ENCODE data around the gene LRRC3.

Gene LRRC3

DNA sequence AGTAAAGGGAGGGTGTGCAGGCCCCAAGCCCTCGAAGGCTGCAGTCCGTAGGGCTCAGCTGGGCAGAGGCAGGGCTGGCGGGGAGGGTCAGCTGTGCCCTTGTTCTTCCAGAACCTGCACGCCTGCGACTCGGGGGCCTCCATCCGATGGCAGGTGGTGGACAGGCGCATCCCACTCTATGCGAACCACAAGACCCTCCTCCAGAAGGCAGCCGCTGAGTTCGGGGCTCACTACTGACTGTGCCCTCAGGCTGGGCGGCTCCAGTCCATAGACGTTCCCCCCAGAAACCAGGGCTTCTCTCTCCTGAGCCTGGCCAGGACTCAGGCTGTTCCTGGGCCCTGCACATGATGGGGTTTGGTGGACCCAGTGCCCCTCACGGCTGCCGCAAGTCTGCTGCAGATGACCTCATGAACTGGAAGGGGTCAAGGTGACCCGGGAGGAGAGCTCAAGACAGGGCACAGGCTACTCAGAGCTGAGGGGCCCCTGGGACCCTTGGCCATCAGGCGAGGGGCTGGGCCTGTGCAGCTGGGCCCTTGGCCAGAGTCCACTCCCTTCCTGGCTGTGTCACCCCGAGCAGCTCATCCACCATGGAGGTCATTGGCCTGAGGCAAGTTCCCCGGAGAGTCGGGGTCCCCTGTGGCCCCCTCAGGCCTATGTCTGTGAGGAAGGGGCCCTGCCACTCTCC lies 13.6 kb upstream of the LRRC3 start:
- H3K4me3 ChIP-seq (ENCODE audit: low read length): no peak overlapping the region
- TF ChIP-seq CTCF (IDR thresholded peaks at IDR 0.05; ENCODE audit: insufficient read depth, low read depth, low read length, missing control alignments): no peak

GRCh38 chr21:44442266-44443125 lies 12.8 kb upstream of the LRRC3 start:
- no peak for DNase-seq (ENCODE audit: low read depth)
- no peak for TF ChIP-seq CTCF (IDR thresholded peaks at IDR 0.05; ENCODE audit: insufficient read depth, low read depth, low read length, missing control alignments)
- no peak overlapping the region for H3K4me3 ChIP-seq (ENCODE audit: low read length)

More for the DNA sequence above, 13.6 kb upstream of the LRRC3 start:
- no peak for DNase-seq (ENCODE audit: low read depth)

DNA sequence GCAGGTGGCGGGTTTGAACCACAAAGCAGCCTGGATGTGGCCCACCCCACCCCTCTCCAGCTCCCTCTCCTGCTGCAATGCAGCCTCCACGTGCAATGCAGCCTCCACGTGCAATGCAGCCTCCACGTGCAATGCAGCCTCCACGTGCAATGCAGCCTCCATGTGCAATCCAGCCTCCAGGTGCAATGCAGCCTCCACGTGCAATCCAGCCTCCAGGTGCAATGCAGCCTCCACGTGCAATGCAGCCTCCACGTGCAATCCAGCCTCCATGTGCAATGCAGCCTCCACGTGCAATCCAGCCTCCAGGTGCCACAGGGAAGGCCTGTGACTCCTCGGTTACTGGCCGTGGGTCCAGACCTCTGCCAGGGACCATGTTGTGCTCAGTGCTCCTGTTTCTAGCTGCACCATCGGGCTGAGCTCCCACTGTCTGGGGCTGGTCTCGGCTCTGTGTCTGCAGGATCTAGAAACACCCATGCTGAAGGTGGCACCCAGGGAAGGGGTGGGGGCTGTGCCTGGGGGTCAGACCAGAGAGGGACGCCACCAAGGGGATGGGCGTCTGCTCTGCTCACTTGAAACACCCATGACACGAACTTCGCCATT lies 11.9 kb upstream of the LRRC3 start:
- no peak for DNase-seq (ENCODE audit: low read depth)
- no peak overlapping the region for H3K4me3 ChIP-seq (ENCODE audit: low read length)
- TF ChIP-seq CTCF (IDR thresholded peaks at IDR 0.05; ENCODE audit: insufficient read depth, low read depth, low read length, missing control alignments): no peak

DNA sequence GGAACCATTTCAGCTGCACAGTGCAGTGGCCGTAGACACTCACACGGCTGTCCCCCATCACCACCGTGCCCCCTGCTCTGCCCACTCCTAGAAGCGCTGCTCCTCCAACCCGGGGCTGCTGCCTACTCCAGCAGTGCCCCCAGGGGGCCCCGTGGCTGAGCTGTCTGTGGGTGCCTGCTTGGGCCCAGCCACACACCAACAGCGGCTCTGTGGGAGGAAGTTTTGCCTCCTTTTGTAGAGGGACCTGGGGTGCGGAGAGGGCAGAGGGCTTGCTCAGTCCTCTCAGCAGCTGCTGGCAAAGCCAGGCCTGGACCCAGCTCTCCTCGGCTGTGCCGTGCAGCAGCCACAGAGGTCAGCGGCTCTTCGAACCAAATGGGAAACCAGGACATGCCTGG lies 11.4 kb upstream of the LRRC3 start:
- H3K4me3 ChIP-seq (ENCODE audit: low read length): no peak overlapping the region
- TF ChIP-seq CTCF (IDR thresholded peaks at IDR 0.05; ENCODE audit: insufficient read depth, low read depth, low read length, missing control alignments): no peak
- DNase-seq (ENCODE audit: low read depth): no peak

DNA sequence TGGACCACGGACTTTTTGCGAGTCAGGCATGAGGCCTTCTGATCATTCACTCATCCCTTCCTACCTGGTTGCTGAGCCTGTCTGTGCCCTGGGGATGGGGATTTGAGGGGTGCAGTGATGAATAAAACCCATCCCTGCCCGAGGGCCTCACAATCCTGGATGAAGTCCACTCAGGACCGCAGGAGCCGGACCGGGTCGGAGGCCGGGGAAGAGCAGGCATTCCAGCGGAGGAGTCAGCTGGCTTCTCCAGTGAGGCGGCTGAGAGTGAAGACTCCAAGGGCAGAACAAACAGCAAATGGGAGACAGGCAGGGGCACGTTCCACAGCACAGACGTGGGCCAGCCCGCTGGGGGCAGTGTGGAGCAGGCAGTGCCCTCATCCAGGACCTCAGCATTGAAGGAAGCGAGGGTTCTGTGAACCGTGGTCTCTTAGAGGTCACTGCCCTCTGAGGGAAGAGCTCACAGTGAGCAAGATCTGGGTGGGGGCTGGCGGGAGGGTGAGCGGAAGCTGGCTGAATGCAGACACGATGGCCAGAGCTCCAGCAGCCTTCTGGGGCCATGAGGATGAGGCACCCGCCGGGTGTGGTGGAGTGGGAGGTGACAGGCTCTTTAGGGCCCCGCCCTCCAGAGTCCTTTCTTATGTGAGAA lies 10.9 kb upstream of the LRRC3 start:
- no peak for TF ChIP-seq CTCF (IDR thresholded peaks at IDR 0.05; ENCODE audit: insufficient read depth, low read depth, low read length, missing control alignments)
- no peak overlapping the region for H3K4me3 ChIP-seq (ENCODE audit: low read length)
- DNase-seq (ENCODE audit: low read depth): no peak

GRCh38 chr21:44445145-44445812 lies 10.0 kb upstream of the LRRC3 start:
- no peak for TF ChIP-seq CTCF (IDR thresholded peaks at IDR 0.05; ENCODE audit: insufficient read depth, low read depth, low read length, missing control alignments)
- no peak overlapping the region for H3K4me3 ChIP-seq (ENCODE audit: low read length)
- DNase-seq (ENCODE audit: low read depth): no peak

Data from epithelial cell of esophagus (primary cell).